Measurements from ENCODE around the gene SPATS2. TPM values are rescaled to one million over a fixed set of nuclear protein-coding genes. Genes with fewer than 3 reads are reported as not detected.

The SPATS2 gene
- total RNA-seq, 2 donors from 2014 or later: 11.5 to 31.4 TPM

DNA sequence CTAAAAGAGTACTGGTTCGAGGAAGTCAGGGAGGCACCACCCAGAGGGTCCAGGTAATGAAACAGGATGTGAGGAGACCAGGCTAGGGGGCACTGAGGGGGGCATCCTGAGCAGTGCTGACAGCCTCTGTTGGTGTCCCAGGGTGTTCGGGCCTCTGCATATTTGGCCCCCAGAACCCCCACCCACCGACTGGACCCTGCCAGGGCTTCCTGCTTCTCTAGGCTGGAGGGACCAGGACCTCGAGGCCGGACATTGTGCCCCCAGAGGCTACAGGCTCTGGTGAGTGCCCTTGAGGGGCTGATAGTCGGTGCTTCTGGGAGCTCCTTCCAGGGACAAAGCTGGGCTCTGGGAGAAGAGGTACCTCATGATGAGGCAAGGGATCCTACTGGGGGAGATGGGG, 41.7 kb upstream of the SPATS2 start:
- no peak overlapping the region for H3K27ac ChIP-seq
- H3K9me3 ChIP-seq: no peaks in the 10 kb centered on the region
- ATAC-seq (ENCODE audit: insufficient number of reproducible peaks, low FRiP score, low read depth): no peak
- H3K4me3 ChIP-seq: no peak overlapping the region
- peaks cover 11 to 16% of the 10 kb centered on the region in 2 donors for H3K4me1 ChIP-seq (ENCODE audit: control insufficient read depth in 1 of 2, low read depth in 2 of 2)
- TF ChIP-seq, protein P1, sequence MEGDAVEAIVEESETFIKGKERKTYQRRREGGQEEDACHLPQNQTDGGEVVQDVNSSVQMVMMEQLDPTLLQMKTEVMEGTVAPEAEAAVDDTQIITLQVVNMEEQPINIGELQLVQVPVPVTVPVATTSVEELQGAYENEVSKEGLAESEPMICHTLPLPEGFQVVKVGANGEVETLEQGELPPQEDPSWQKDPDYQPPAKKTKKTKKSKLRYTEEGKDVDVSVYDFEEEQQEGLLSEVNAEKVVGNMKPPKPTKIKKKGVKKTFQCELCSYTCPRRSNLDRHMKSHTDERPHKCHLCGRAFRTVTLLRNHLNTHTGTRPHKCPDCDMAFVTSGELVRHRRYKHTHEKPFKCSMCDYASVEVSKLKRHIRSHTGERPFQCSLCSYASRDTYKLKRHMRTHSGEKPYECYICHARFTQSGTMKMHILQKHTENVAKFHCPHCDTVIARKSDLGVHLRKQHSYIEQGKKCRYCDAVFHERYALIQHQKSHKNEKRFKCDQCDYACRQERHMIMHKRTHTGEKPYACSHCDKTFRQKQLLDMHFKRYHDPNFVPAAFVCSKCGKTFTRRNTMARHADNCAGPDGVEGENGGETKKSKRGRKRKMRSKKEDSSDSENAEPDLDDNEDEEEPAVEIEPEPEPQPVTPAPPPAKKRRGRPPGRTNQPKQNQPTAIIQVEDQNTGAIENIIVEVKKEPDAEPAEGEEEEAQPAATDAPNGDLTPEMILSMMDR (IDR thresholded peaks at IDR 0.05): no peak
- DNase-seq (ENCODE audit: low spot score): no peak
- H3K27me3 ChIP-seq (replicated peaks; ENCODE audit: insufficient read depth): no peaks in the 10 kb centered on the region
- H3K36me3 ChIP-seq: no peaks in the 10 kb centered on the region

DNA sequence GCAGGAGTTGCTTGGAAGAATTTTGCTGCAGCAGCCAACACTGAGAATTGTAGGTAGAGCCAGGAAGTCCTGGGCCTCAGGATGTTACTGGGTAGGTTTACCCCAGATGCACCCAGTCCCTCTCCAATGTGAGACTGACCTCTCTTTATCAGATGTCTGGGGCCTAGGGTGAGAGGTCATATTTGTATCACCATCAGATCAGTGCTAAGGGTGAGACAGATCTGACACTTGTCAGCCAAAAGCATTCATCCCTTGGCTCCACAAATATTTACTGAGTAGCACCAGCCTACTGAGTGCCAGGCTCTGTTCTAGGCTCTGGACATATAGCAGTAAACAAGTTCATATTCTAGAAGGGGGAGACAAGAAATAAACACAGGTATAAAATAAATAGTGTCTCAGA, 39.9 kb upstream of the SPATS2 start:
- no peak for DNase-seq (ENCODE audit: low spot score)
- no peak for ATAC-seq (ENCODE audit: insufficient number of reproducible peaks, low FRiP score, low read depth)
- no peaks in the 10 kb centered on the region for H3K9me3 ChIP-seq
- TF ChIP-seq, protein P1 (IDR thresholded peaks at IDR 0.05): no peak
- H3K4me1 ChIP-seq (ENCODE audit: control insufficient read depth in 1 of 2, low read depth in 2 of 2): peaks cover 7 to 11% of the 10 kb centered on the region in 2 donors
- no peaks in the 10 kb centered on the region for H3K27me3 ChIP-seq (replicated peaks; ENCODE audit: insufficient read depth)
- no peak overlapping the region for H3K4me3 ChIP-seq
- H3K27ac ChIP-seq: no peak overlapping the region
- no peaks in the 10 kb centered on the region for H3K36me3 ChIP-seq

DNA sequence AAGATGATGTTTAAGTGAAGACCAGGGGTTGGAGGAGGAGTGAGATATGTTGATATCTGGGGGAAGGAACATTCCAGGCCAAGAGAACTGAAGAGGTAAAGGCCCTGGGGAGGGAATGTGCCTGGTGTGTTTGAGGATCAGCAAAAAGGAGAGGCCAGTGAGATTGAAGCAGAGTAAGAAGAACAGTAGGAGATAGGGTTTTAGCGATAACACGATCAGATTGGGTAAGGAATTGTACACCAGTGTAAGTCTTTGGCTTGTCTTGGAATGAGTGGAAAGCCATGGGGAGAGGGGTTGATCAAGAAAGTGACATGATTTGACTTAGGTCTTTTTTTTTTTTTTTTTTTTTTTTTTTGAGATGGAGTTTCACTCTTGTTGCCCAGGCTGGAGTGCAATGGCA, 39.4 kb upstream of the SPATS2 start:
- H3K36me3 ChIP-seq: no peaks in the 10 kb centered on the region
- ATAC-seq (ENCODE audit: insufficient number of reproducible peaks, low FRiP score, low read depth) (no peak), DNase-seq (ENCODE audit: low spot score) (no peak)
- TF ChIP-seq, protein P1 (IDR thresholded peaks at IDR 0.05): no peak
- no peaks in the 10 kb centered on the region for H3K27me3 ChIP-seq (replicated peaks; ENCODE audit: insufficient read depth)
- H3K27ac ChIP-seq: no peak overlapping the region
- H3K9me3 ChIP-seq: no peaks in the 10 kb centered on the region
- H3K4me1 ChIP-seq (ENCODE audit: control insufficient read depth in 1 of 2, low read depth in 2 of 2): peaks cover 6 to 9% of the 10 kb centered on the region in 2 donors
- H3K4me3 ChIP-seq: no peak overlapping the region

DNA sequence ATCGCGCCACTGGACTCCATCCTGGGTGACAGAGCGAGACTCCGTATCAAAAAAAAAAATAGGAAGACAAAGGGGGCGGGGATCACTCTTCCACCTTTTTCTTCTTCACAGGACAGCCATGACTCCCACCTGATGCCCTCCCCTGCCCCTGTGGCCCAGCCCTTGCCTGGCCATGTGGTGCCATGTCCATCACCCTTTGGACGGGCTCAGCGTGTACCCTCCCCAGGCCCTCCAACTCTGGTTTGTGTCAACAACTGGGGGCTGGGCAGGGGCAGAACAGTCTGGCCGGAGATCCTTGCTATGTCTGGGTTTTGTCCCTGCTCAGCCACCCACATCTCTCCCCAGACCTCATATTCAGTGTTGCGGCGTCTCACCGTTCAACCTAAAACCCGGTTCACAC, 38.4 kb upstream of the SPATS2 start:
- no peak for ATAC-seq (ENCODE audit: insufficient number of reproducible peaks, low FRiP score, low read depth)
- H3K27me3 ChIP-seq (replicated peaks; ENCODE audit: insufficient read depth): no peaks in the 10 kb centered on the region
- H3K36me3 ChIP-seq: no peaks in the 10 kb centered on the region
- H3K27ac ChIP-seq: no peak overlapping the region
- H3K4me3 ChIP-seq: no peak overlapping the region
- TF ChIP-seq, protein P1 (IDR thresholded peaks at IDR 0.05): no peak
- DNase-seq (ENCODE audit: low spot score): no peak
- H3K9me3 ChIP-seq: no peaks in the 10 kb centered on the region
- H3K4me1 ChIP-seq (ENCODE audit: control insufficient read depth in 1 of 2, low read depth in 2 of 2): peaks cover 0 to 1% of the 10 kb centered on the region in 2 donors

DNA sequence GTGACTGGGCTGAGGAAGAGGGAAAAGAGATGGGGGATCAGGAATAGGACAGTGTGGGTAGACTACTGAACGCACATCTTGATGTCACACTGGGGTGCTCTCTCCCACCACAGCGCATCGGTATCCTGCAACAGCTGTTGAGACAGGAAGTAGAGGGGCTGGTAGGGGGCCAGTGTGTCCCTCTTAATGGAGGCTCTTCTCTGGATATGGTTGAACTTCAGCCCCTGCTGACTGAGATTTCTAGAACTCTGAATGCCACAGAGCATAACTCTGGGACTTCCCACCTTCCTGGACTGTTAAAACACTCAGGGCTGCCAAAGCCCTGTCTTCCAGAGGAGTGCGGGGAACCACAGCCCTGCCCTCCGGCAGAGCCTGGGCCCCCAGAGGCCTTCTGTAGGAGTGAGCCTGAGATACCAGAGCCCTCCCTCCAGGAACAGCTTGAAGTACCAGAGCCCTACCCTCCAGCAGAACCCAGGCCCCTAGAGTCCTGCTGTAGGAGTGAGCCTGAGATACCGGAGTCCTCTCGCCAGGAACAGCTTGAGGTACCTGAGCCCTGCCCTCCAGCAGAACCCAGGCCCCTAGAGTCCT, 37.1 kb upstream of the SPATS2 start:
- TF ChIP-seq, protein P1 (IDR thresholded peaks at IDR 0.05): no peak
- no peak for DNase-seq (ENCODE audit: low spot score)
- H3K27me3 ChIP-seq (replicated peaks; ENCODE audit: insufficient read depth): no peaks in the 10 kb centered on the region

More for the DNA sequence above, 37.1 kb upstream of the SPATS2 start:
- Histone ChIP-seq H3K9me3 (no peaks in the 10 kb centered on the region), H3K4me3 (no peak overlapping the region), H3K36me3 (no peaks in the 10 kb centered on the region), H3K27ac (no peak overlapping the region), H3K4me1 (ENCODE audit: control insufficient read depth in 1 of 2, low read depth in 2 of 2) (no peaks in the 10 kb centered on the region)
- no peak for ATAC-seq (ENCODE audit: insufficient number of reproducible peaks, low FRiP score, low read depth)
